ENCODE results near the gene BATF3.

Gene BATF3, protein sequence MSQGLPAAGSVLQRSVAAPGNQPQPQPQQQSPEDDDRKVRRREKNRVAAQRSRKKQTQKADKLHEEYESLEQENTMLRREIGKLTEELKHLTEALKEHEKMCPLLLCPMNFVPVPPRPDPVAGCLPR

DNA sequence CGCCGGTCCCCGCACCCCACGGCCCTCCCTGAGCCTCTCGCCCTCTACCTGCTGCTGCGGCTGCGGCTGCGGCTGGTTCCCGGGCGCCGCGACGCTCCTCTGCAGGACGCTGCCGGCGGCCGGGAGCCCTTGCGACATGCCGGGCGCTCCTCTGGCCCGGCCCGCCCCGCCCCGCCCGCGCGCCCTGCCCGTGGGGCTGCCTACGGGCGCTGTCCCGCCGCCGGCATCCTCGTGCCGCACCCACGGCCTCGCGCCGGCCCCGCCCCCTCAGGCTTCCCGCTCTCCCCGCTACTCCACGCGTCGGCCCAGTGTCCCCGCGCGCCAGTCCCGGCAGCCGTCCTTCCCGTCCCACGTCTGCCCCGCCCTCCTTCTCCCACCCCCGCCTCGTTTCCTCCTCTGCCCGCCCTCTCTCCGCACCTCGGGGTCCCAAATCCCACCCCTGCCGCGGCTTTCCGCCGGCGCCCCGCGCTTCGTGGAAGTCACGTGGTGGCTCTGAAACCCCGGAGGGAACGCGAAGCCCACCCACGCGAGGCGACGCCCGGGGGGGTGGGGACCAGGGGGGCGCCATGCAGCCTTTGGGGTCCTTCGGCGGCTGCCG lies at the start of gene BATF3:
BATF3 (minus strand) TSS at position 216 of the 598 bp plus-strand sequence; CDS start at position 138, 78 bp downstream.
- H3K4me3 Mint-ChIP-seq, result peak within 1 kb of the TSS; percentile 75
- peaks cover 94% of the 10 kb centered on the region for H3K27me3 Mint-ChIP-seq (ENCODE audit: low read depth, poor library complexity)
- no peak within 1 kb of the TSS for H3K27ac Mint-ChIP-seq
- peak; percentile 67 for DNase-seq
- no peaks in the 10 kb centered on the region for H3K36me3 Mint-ChIP-seq (ENCODE audit: low read depth)
- TF ChIP-seq, protein P1, sequence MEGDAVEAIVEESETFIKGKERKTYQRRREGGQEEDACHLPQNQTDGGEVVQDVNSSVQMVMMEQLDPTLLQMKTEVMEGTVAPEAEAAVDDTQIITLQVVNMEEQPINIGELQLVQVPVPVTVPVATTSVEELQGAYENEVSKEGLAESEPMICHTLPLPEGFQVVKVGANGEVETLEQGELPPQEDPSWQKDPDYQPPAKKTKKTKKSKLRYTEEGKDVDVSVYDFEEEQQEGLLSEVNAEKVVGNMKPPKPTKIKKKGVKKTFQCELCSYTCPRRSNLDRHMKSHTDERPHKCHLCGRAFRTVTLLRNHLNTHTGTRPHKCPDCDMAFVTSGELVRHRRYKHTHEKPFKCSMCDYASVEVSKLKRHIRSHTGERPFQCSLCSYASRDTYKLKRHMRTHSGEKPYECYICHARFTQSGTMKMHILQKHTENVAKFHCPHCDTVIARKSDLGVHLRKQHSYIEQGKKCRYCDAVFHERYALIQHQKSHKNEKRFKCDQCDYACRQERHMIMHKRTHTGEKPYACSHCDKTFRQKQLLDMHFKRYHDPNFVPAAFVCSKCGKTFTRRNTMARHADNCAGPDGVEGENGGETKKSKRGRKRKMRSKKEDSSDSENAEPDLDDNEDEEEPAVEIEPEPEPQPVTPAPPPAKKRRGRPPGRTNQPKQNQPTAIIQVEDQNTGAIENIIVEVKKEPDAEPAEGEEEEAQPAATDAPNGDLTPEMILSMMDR (IDR thresholded peaks at IDR 0.05), result no peak
- H3K4me1 Mint-ChIP-seq, result peaks cover 19% of the 10 kb centered on the region
- no peaks in the 10 kb centered on the region for H3K9me3 Mint-ChIP-seq

DNA sequence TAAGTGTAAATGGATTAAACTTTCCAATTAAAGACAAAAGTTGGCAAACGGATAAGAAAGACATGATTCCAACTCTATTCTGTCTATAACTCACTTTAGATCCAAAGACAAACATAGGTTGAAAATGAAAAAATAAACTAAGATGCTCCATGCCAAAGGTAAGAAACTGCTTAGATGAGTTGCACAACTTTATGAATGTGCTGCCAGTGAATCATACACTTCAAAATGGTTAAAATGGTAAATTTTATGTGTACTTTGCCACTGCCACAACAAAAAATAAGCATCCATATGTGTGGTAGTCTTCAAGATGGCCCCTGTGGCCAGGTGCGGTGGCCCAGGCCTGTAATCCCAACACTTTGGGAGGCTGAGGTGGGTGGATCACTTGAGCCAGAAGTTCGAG lies 46.9 kb upstream of the BATF3 start:
- no peak overlapping the region for H3K27ac Mint-ChIP-seq
- H3K4me3 Mint-ChIP-seq, result no peak overlapping the region
- H3K27me3 Mint-ChIP-seq (ENCODE audit: low read depth, poor library complexity), result no peaks in the 10 kb centered on the region
- H3K36me3 Mint-ChIP-seq (ENCODE audit: low read depth), result peaks cover 59% of the 10 kb centered on the region
- TF ChIP-seq, protein P1 (IDR thresholded peaks at IDR 0.05), result no peak
- H3K9me3 Mint-ChIP-seq, result peaks cover 38% of the 10 kb centered on the region
- peaks cover 5% of the 10 kb centered on the region for H3K4me1 Mint-ChIP-seq
- no peak for DNase-seq

DNA sequence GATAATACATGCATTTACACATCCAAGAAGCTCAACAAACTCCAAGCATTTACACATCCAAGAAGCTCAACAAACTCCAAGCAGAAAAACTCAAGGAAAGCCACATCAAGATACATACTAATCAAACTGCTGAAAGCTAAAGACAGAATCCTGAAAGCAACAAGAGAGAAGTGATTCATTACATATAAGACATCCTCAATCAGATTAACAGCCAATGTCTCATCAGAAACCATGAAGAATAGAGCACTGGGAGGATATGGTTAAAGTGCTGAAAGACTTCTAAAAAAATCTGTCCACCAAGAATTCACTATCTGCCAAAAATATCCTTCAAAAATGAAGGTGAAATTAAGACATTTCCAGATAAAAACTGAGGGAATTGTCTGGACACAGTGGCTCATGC lies 45.7 kb upstream of the BATF3 start:
- no peaks in the 10 kb centered on the region for H3K27me3 Mint-ChIP-seq (ENCODE audit: low read depth, poor library complexity)
- no peak overlapping the region for H3K4me3 Mint-ChIP-seq
- no peak for DNase-seq
- H3K27ac Mint-ChIP-seq, result no peak overlapping the region
- H3K36me3 Mint-ChIP-seq (ENCODE audit: low read depth), result peaks cover 69% of the 10 kb centered on the region
- peaks cover 43% of the 10 kb centered on the region for H3K9me3 Mint-ChIP-seq
- TF ChIP-seq, protein P1 (IDR thresholded peaks at IDR 0.05), result no peak
- peaks cover 5% of the 10 kb centered on the region for H3K4me1 Mint-ChIP-seq

DNA sequence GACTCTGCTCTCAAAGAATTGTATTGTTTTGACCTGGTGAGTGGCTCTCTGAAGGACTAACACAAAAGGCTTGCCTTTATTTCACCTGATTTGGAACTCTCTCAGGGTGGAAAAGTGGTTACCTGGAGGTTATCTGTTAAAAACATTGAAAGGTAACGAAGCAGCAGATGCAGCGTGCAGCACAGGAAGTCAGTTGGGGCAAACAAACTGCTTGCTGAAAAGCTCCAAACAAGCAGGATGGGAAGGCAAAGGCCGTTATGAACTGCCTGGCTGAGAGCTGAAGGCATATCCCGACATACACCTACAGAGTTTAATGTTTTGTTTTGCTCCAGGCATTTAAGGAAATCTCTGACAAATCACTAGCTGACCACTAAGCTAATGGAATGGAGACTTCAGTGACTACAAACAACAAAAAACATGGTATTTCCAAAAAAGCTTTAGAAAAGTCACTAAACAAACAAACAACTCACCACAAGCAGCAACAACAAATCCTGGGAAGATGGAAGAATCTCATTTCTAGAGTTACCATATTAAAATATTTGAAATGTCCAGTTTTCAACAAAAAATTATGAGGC lies 44.3 kb upstream of the BATF3 start:
- no peaks in the 10 kb centered on the region for H3K27me3 Mint-ChIP-seq (ENCODE audit: low read depth, poor library complexity)
- TF ChIP-seq, protein P1 (IDR thresholded peaks at IDR 0.05), result no peak
- H3K4me3 Mint-ChIP-seq, result no peak overlapping the region
- no peak overlapping the region for H3K27ac Mint-ChIP-seq
- H3K4me1 Mint-ChIP-seq, result no peaks in the 10 kb centered on the region
- H3K9me3 Mint-ChIP-seq, result peaks cover 43% of the 10 kb centered on the region
- no peak for DNase-seq
- peaks cover 71% of the 10 kb centered on the region for H3K36me3 Mint-ChIP-seq (ENCODE audit: low read depth)

DNA sequence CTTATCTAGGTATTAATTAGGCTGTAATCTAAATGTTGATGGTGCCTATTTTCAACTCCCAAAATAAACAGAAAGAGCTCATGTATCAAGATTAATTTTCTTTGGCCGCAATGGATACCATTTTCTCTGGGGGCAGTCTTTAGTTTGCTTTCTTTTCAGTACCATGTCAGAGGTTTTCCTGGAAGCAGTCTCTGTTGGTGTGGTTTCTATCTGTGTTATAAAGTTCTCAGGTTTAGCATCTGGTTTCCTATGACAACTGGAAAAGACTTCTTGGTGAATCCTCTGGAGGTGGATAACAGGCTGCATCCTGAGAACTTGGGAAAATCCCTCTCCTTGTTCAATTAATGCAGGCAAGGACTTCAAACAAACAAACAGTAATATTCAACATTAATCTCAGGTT lies 38.7 kb upstream of the BATF3 start:
- no peak overlapping the region for H3K4me3 Mint-ChIP-seq
- H3K36me3 Mint-ChIP-seq (ENCODE audit: low read depth), result peaks cover 58% of the 10 kb centered on the region
- no peaks in the 10 kb centered on the region for H3K27me3 Mint-ChIP-seq (ENCODE audit: low read depth, poor library complexity)

More for the DNA sequence above, 38.7 kb upstream of the BATF3 start:
- Mint-ChIP-seq H3K9me3 (peaks cover 18% of the 10 kb centered on the region), H3K4me1 (no peaks in the 10 kb centered on the region), H3K27ac (peak overlapping the region; percentile 54)
- TF ChIP-seq, protein P1 (IDR thresholded peaks at IDR 0.05), result no peak
- DNase-seq, result no peak

Data from nephron progenitor cell (in vitro differentiated cells).